SU-DHL-6 (cell line): ENCODE measurements around the gene LYPD3.

Source experiments
- EZH2phosphoT487 ChIP-seq: fragments of 200-600 bp; sonication (generic), shearing (Covaris generic); conservative IDR thresholded peaks from 2 replicates; pipeline ENCODE4 v1.6.1; 2018; ENCODE audit warnings: mild to moderate bottlenecking, antibody characterized with exemption, low read length, moderate library complexity, mixed read lengths
- TF ChIP-seq, protein P1 (sequence below): fragments of 200-600 bp; sonication (generic); IDR thresholded peaks from one replicate; pipeline ENCODE4 v1.5.1; 2017; ENCODE audit warnings: antibody characterized with exemption, mild to moderate bottlenecking, low read length, moderate library complexity; ENCODE audit not compliant: insufficient read depth, poor library complexity, severe bottlenecking

GRCh38 chr19:43468354-43469159, 3.1 kb upstream of the LYPD3 start:
- TF ChIP-seq, protein P1, sequence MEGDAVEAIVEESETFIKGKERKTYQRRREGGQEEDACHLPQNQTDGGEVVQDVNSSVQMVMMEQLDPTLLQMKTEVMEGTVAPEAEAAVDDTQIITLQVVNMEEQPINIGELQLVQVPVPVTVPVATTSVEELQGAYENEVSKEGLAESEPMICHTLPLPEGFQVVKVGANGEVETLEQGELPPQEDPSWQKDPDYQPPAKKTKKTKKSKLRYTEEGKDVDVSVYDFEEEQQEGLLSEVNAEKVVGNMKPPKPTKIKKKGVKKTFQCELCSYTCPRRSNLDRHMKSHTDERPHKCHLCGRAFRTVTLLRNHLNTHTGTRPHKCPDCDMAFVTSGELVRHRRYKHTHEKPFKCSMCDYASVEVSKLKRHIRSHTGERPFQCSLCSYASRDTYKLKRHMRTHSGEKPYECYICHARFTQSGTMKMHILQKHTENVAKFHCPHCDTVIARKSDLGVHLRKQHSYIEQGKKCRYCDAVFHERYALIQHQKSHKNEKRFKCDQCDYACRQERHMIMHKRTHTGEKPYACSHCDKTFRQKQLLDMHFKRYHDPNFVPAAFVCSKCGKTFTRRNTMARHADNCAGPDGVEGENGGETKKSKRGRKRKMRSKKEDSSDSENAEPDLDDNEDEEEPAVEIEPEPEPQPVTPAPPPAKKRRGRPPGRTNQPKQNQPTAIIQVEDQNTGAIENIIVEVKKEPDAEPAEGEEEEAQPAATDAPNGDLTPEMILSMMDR = no peak
- TF ChIP-seq EZH2phosphoT487 = no peak
